IPS DF 6.9 (cell line): Measurements from ENCODE around the gene RFC2.

Experiments used
- DNase-seq: peaks from one replicate; pipeline ENCODE4 v3.0.0-alpha.2; 2013; ENCODE audit warnings: low read depth, low spot score
- H3K27ac ChIP-seq: one replicate; pipeline ENCODE4 v1.5.1; 2013; ENCODE audit warnings: low read length, control low read depth
- H3K27me3 ChIP-seq: 2 replicates; pipeline ENCODE4 v1.6.1; 2013; ENCODE audit warnings: mild to moderate bottlenecking, low read length; ENCODE audit not compliant: control insufficient read depth, insufficient read depth
- H3K36me3 ChIP-seq: 2 replicates; pipeline ENCODE4 v1.6.1; 2013; ENCODE audit warnings: low read length; ENCODE audit not compliant: control insufficient read depth, insufficient read depth
- H3K4me1 ChIP-seq: 2 replicates; pipeline ENCODE4 v1.6.1; 2013; ENCODE audit warnings: low read length; ENCODE audit not compliant: control insufficient read depth, insufficient read depth
- H3K4me3 ChIP-seq: 2 replicates; pipeline ENCODE4 v1.5.1; 2013; ENCODE audit warnings: mild to moderate bottlenecking, low read length
- H3K9me3 ChIP-seq: 2 replicates; pipeline ENCODE4 v1.6.1; 2013; ENCODE audit warnings: low read length, inconsistent platforms; ENCODE audit not compliant: control insufficient read depth, insufficient read depth
- WGBS: extraction: QIAGEN DNeasy Blood & Tissue Kit; methylation state at CpG from one replicate; pipeline ENCODE4 v1.1.7; 2013; ENCODE audit warnings: mixed read lengths, missing lambda C conversion rate; ENCODE audit not compliant: insufficient read length, insufficient coverage; 5-methylcytosine and 5-hydroxymethylcytosine counted together

Gene RFC2

DNA sequence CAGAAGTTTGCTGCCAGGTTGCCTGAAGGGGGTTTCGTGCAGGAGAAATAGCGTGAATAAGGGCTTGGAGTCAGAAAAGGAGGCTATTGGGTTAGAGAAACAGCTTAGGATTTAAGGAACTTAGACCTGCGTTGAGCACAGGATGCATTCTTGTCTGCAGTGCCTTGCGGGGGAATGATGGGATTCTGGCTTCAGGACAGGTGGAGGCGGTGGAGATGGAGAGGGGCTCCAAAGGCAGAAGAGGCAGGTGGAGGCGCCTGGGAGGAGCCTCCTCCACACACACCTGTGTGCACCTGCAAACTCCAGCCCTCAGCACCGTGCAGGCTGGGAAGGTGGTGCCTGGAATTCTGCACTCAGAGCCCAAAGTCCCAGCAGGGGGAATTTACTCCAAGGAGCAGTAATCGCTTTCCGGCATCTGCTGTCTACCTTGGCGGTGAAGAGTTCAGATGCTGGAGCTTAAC is 36.8 kb upstream of the RFC2 start:
- H3K27me3 ChIP-seq = no peaks in the 10 kb centered on the region
- H3K4me1 ChIP-seq = peaks cover 8% of the 10 kb centered on the region; the same call in 1 of the 2 replicates
- no peaks in the 10 kb centered on the region for H3K9me3 ChIP-seq
- WGBS = no CpG with 5 or more reads among the region's 10 CpGs
- DNase-seq = no peak
- H3K36me3 ChIP-seq = no peaks in the 10 kb centered on the region
- no peak overlapping the region for H3K27ac ChIP-seq
- H3K4me3 ChIP-seq = no peak overlapping the region

DNA sequence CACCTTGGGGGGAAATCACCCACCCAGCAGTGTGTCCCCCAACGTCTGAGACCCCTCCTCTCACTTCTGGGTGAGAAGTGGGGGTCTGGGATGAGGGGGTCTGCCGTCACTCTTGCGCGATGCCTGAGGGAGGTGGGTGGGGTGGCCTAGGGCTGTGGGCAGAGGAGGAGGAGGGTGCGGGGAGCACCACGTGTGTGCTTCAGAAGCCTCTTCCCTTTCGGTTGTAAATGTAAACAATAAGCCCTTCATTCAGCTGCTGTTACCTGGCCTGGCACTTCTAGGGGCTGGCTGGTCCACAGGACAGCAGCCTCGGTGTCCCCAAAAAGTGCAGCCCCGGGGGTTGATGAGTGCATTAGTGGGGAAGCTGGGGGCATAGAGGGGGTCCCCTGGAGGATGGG is 36.4 kb upstream of the RFC2 start:
- Histone ChIP-seq H3K27ac (no peak overlapping the region), H3K4me1 (peaks cover 8% of the 10 kb centered on the region; the same call in 1 of the 2 replicates), H3K9me3 (no peaks in the 10 kb centered on the region), H3K27me3 (no peaks in the 10 kb centered on the region), H3K4me3 (peak overlapping the region; percentile 77; the same call in 1 of the 2 replicates), H3K36me3 (no peaks in the 10 kb centered on the region)
- no CpG with 5 or more reads among the region's 9 CpGs for WGBS
- no peak for DNase-seq

DNA sequence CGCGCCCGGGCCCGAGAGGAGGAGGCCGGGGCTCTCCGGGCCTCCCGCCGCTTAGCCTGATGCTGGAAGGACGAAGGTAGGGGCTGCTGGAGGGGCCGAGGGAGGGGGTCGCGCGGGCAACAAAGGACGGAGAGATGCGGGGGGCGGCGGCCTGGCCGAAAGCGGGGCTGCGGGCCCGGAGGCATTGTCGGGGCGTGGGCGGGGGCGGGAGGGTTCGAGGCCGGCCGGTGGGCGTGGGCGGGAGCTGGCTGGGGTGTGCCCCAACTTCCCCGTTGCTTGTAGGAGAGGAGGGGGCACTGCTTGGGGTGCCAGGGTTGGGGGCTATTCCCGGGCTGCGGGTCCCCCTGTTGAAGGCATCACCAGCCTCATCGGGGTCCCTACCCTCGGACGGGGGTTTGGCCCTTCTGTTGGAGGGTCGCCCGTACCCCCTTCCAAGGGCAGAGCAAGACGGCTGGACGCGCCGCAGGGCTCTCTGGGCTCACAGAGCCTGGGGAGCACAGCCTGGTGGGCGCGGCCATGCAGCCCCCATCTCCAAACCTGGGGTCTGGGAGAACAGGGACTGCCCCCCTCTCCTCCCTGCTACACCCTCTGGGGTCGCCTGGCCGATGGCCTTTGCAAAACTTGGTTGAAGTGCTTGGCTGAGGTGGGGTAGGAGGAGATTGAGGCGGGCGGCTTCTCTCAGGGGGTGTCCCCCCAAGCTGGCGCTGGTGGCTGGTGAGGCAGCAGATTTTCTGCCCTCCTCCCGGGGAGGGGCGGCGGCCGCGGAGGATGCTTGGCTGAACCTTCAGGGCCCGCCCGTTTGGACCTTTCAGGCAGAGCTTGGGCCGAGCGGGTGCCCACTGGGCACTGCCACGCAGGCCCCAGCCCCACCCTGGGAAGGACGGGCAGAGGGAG is 35.7 kb upstream of the RFC2 start:
- peaks cover 8% of the 10 kb centered on the region; the same call in 1 of the 2 replicates for H3K4me1 ChIP-seq
- H3K27ac ChIP-seq = no peak overlapping the region
- WGBS = no CpG with 5 or more reads among the region's 60 CpGs
- DNase-seq = no peak
- no peaks in the 10 kb centered on the region for H3K9me3 ChIP-seq
- peak overlapping the region; percentile 77 for H3K4me3 ChIP-seq
- no peaks in the 10 kb centered on the region for H3K36me3 ChIP-seq
- no peaks in the 10 kb centered on the region for H3K27me3 ChIP-seq

DNA sequence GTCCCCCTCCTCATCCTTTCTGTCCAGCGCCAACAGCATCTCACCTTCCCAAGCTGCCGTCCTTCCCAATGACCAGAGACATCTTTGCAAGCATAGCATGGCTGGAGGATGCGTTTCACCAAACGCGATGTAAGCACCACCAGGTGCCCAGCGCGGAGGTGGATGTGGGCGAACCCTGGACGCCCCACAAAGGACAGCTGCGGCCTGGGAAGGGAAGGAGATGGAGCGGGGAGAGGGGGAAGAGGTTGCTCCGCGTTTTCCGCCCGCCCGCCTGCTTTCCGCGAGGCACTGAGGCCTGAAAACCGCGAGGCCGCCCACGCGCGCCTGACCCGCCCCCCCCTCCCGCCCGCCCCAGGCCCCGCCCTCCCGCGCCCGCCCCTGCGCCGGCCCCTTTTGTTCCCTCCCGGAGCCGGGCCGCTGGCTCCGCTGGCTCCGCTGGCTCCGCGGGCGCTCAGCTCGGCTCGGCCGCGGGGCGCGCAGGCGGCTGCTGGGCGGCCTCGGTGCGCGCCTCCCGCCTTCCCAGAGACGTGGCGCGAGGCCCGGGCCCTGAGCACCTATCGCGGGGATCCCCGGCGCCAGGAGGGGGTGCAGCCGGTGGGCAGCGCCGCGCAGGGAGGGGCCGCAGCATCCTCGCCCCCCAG is 34.9 kb upstream of the RFC2 start, which contains the start of gene CLIP2:
Gene CLIP2, plus strand, starts transcription at position 390 of the 641 bp plus-strand sequence. CDS start 28,140 bp downstream, outside the sequence.
- no peak within 1 kb of the TSS for H3K27ac ChIP-seq
- no peaks in the 10 kb centered on the region for H3K36me3 ChIP-seq
- WGBS = no CpG with 5 or more reads among the region's 67 CpGs
- H3K4me3 ChIP-seq = peak within 1 kb of the TSS; percentile 77
- H3K27me3 ChIP-seq = no peaks in the 10 kb centered on the region
- no peaks in the 10 kb centered on the region for H3K9me3 ChIP-seq
- H3K4me1 ChIP-seq = peaks cover 6% of the 10 kb centered on the region; the same call in 1 of the 2 replicates
- no peak for DNase-seq

DNA sequence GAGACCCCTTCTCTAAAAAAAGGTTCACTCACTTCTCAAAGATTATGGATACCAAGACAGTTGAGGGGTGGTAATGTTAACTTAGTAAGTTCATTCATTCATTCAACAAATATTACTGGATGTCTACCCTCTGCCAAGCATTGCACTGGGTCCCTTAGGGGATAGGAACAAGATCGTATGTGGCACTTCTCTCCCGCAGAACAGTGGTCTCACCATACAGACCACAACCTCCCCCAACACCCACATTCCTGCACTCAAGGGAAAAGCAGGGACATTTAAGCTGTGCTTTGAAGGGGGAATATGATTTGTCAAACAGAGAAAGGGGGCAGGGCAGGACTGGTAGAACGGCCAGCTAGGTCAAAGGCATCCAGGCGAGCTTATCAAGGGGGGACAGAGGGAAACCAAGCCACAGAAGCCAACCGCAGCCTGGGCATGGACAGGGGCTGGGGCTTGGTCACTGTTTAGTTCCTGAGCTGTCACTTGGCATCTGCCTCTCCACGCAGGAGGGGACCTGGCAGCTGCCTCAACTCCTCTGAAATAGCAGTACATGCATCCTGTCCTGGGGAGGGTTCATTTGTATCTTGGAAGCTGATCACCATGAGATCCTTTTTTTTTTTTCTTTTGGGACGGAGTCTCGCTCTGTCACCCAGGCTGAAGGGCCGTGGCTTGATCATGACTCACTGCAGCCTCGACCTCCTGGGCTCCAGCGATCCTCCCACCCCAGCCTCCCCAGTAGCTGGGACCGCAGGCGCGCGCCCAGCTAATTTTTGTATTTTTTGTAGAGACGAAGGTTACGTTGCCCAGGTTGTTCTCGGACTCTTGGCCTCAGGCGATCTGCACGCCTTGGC is 34.1 kb upstream of the RFC2 start:
- Histone ChIP-seq H3K9me3 (no peaks in the 10 kb centered on the region), H3K4me1 (peaks cover 3% of the 10 kb centered on the region; the same call in 1 of the 2 replicates), H3K4me3 (no peak overlapping the region; the same call in 1 of the 2 replicates), H3K27ac (no peak overlapping the region), H3K36me3 (no peaks in the 10 kb centered on the region), H3K27me3 (no peaks in the 10 kb centered on the region)
- DNase-seq = no peak
- WGBS = no CpG with 5 or more reads among the region's 20 CpGs

DNA sequence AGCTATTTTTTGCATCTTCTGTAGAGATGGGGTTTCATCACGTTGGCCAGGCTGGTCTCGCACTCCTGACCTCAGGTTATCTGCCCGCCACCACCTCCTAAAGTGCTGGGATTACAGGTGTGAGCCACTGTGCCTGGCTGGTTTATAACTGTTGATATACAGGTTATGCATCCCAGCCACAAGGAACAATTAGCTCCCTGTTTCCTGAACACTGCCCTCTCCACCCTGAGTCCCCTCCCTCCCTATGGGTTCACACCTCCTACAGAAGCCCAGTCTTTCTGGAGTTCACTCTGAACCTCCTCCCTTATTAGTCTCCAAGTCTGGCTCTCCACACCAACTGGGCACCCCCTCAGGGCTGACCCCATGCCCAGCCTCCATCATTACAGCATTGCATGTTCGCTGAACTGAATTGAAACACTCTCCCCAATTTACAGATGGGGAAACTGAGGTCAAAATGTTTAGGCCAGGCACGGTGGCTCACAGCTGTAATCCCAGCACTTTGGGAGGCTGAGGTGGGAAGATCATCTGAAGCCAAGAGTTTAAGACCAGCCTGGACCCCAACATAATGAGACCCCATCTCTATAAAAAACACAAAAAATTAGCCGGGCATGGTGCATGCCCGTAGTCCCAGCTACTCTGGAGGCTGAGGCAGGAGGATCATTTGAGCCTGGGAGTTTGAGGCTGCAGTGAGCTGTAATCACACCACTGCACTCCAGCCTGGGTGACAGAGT is 33.3 kb upstream of the RFC2 start:
- Histone ChIP-seq H3K27ac (no peak overlapping the region), H3K4me3 (no peak overlapping the region), H3K4me1 (peaks cover 6% of the 10 kb centered on the region; the same call in 1 of the 2 replicates), H3K36me3 (no peaks in the 10 kb centered on the region), H3K27me3 (no peaks in the 10 kb centered on the region), H3K9me3 (no peaks in the 10 kb centered on the region)
- DNase-seq = no peak
- WGBS = no CpG with 5 or more reads among the region's 7 CpGs

DNA sequence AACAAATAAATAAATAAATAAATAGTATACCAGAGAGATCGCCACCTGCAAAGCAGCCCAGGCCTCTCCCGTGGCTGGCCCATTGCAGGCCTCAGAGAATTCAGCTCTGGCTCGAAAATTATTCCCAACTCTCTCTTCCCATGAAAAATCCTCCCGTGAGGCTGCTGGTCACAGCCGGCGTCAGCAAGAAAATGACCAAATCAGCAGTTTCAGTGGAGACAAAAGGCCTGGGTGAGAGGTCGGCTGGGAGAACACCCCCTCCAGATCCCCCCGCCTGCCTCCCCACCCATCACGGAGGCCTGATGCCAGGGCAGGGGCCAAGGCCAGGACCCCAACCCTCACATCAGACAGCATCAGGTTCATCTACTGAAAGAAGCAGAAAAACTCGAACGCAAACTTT is 31.9 kb upstream of the RFC2 start:
- Histone ChIP-seq H3K9me3 (no peaks in the 10 kb centered on the region), H3K27ac (no peak overlapping the region), H3K4me1 (peaks cover 6% of the 10 kb centered on the region; the same call in 1 of the 2 replicates), H3K36me3 (no peaks in the 10 kb centered on the region), H3K27me3 (no peaks in the 10 kb centered on the region), H3K4me3 (no peak overlapping the region)
- no CpG with 5 or more reads among the region's 11 CpGs for WGBS
- no peak for DNase-seq

DNA sequence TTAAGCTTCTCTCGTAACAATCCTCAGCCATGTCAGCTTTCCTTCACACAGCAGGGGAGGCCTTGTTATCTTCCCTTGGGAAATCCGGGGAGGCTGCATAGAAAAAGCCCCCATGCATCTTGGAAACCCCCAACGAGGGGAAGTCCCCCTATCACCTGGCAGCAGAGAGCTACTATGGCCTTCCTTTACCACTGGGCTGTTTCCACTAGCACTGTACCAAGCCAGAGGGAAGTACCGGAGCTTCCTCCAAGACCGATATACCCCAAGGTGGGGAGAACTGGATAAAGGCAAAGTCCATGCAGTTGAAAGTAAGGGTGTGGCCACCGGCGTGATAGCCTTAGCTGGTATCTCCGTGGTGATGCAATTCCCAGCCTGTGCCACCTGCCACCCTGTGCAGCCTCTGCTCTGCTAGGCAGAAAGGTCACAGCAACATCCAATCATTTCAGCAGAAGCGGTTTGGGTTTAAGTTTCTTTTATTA is 30.6 kb upstream of the RFC2 start:
- DNase-seq = no peak
- no peaks in the 10 kb centered on the region for H3K36me3 ChIP-seq
- H3K4me3 ChIP-seq = no peak overlapping the region
- WGBS = no CpG with 5 or more reads among the region's 9 CpGs
- H3K4me1 ChIP-seq = peaks cover 6% of the 10 kb centered on the region; the same call in 1 of the 2 replicates
- H3K9me3 ChIP-seq = no peaks in the 10 kb centered on the region
- no peak overlapping the region for H3K27ac ChIP-seq
- H3K27me3 ChIP-seq = no peaks in the 10 kb centered on the region

DNA sequence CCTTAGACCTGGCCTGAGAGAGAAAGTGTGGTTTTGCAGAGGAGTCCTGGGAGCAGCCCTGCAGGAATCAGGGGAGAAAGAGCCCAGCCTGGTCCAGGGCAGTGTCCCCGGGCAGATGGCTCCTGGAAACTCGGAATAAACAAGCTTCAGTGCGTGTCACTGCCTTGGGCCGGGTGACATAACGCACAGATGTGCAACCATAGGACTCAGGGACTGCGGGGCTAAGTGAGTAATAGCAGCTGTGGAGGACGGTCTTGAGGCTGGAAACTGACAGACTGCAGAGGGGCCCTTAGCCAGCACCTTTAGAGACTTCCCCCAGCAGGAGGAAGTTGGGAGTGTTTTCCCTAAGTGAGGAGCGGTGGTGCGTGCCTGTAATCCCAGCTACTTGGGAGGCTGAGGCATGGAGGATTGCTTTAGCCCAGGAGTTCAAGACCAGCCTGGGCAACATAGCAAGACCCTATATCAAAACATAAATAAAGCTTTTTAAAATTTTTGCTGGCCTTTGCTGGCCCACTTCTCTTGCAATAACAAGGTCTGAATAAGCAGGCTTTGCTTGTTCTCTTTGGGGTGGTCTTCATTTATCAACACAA is 29.8 kb upstream of the RFC2 start:
- no peaks in the 10 kb centered on the region for H3K36me3 ChIP-seq
- no peak overlapping the region for H3K27ac ChIP-seq
- no peaks in the 10 kb centered on the region for H3K27me3 ChIP-seq
- no peaks in the 10 kb centered on the region for H3K9me3 ChIP-seq
- WGBS = no CpG with 5 or more reads among the region's 9 CpGs
- H3K4me3 ChIP-seq = no peak overlapping the region
- peaks cover 8% of the 10 kb centered on the region; the same call in 1 of the 2 replicates for H3K4me1 ChIP-seq
- no peak for DNase-seq
